CD14-positive monocyte (primary cell): ENCODE data around the gene F2. TPM values are rescaled to one million over a fixed set of nuclear protein-coding genes. Genes with fewer than 3 reads are reported as not detected.
"Not testable (repeated sequence)": the region's sequence is repeated elsewhere in the genome, so short reads cannot be mapped to it uniquely, and the experiment has no call there.

Source experiments
- DNase-seq, 3 donors: peaks; one replicate each; pipeline ENCODE4 v3.0.0-alpha.2; 2011 to 2022
- H2AFZ ChIP-seq: 2 replicates; pipeline ENCODE4 v1.6.0; 2012; ENCODE audit warnings: mild to moderate bottlenecking, low read depth, low read length, inconsistent platforms; ENCODE audit not compliant: insufficient read depth, poor library complexity, severe bottlenecking
- H3K27ac ChIP-seq, 2 donors: 1 replicate in 1 of 2; 2 replicates in 1 of 2; pipeline ENCODE4 v1.5.1; 2012 to 2013; ENCODE audit warnings: low read length in 2 of 2, control low read depth in 1 of 2, inconsistent platforms in 1 of 2, low read depth in 1 of 2, mild to moderate bottlenecking in 1 of 2
- H3K27me3 ChIP-seq, 2 donors: one replicate each; pipeline versions ENCODE4 v1.6.0 to v1.6.1; 2011 to 2013; ENCODE audit warnings: low read length in 2 of 2; ENCODE audit not compliant: control insufficient read depth in 2 of 2, insufficient read depth in 2 of 2
- H3K36me3 ChIP-seq, 2 donors: replicated peaks in 1 of 2; 1 replicate in 1 of 2; 2 replicates in 1 of 2; pipeline versions ENCODE4 v1.5.1 to v1.6.1; 2012 to 2013; ENCODE audit warnings: low read length in 2 of 2, control low read depth in 1 of 2, inconsistent platforms in 1 of 2, mild to moderate bottlenecking in 1 of 2; ENCODE audit not compliant: insufficient read depth in 2 of 2, control insufficient read depth in 1 of 2
- H3K4me1 ChIP-seq, 2 donors: 1 replicate in 1 of 2; 2 replicates in 1 of 2; pipeline versions ENCODE4 v1.5.1 to v1.6.1; 2012 to 2013; ENCODE audit warnings: low read length in 2 of 2, control low read depth in 1 of 2, inconsistent platforms in 1 of 2, mild to moderate bottlenecking in 1 of 2, moderate library complexity in 1 of 2; ENCODE audit not compliant: insufficient read depth in 2 of 2, control insufficient read depth in 1 of 2
- H3K4me2 ChIP-seq: replicated peaks from 2 replicates; pipeline ENCODE3; 2012; ENCODE audit warnings: low read length, moderate library complexity, mild to moderate bottlenecking; ENCODE audit not compliant: poor library complexity, severe bottlenecking; ENCODE audit errors: extremely low read depth
- H3K4me3 ChIP-seq, 3 experiments: fragments of 200-600 bp in 1 of 3; sonication (generic) in 1 of 3; replicated peaks in 1 of 3; 1 replicate in 2 of 3; 2 replicates in 1 of 3; pipeline ENCODE4 v1.5.1; 2011 to 2013; ENCODE audit warnings: low read length in 3 of 3, mild to moderate bottlenecking in 3 of 3, control low read depth in 2 of 3, low read depth in 2 of 3, inconsistent platforms in 1 of 3, moderate library complexity in 1 of 3
- H3K79me2 ChIP-seq: 2 replicates; pipeline ENCODE4 v1.6.0; 2012; ENCODE audit warnings: mild to moderate bottlenecking, control low read depth, inconsistent platforms, low read length, moderate library complexity; ENCODE audit not compliant: insufficient read depth
- H3K9ac ChIP-seq: 2 replicates; pipeline ENCODE4 v1.6.0; 2017; ENCODE audit warnings: low read length, mild to moderate bottlenecking; ENCODE audit not compliant: insufficient read depth, poor library complexity, severe bottlenecking
- H3K9me3 ChIP-seq, 2 donors: replicated peaks in 1 of 2; 1 replicate in 1 of 2; 2 replicates in 1 of 2; pipeline versions ENCODE4 v1.5.1 to v1.6.1; 2012 to 2013; ENCODE audit warnings: low read length in 2 of 2, control low read depth in 1 of 2; ENCODE audit not compliant: control insufficient read depth in 1 of 2, insufficient read depth in 1 of 2
- H4K20me1 ChIP-seq: 2 replicates; pipeline ENCODE4 v1.6.0; 2012; ENCODE audit warnings: mild to moderate bottlenecking, low read length, control low read depth, moderate library complexity; ENCODE audit not compliant: insufficient read depth
- H3K27ac Mint-ChIP-seq, 7 donors: one replicate each; pipeline ENCODE4 v1.8.0; 2020; ENCODE audit warnings: mild to moderate bottlenecking in 7 of 7, mixed read lengths in 7 of 7, moderate library complexity in 6 of 7, inconsistent platforms in 2 of 7
- H3K27me3 Mint-ChIP-seq, 3 donors: one replicate each; pipeline ENCODE4 v1.8.0; 2021 to 2022; ENCODE audit warnings: low read depth in 3 of 3, mild to moderate bottlenecking in 3 of 3, mixed read lengths in 3 of 3, moderate library complexity in 3 of 3, inconsistent platforms in 1 of 3
- H3K36me3 Mint-ChIP-seq, 2 donors: one replicate each; pipeline ENCODE4 v1.8.0; 2020; ENCODE audit warnings: mixed read lengths in 2 of 2, inconsistent platforms in 1 of 2, mild to moderate bottlenecking in 1 of 2
- H3K4me1 Mint-ChIP-seq: one replicate; pipeline ENCODE4 v1.8.0; 2020; ENCODE audit warnings: mild to moderate bottlenecking, mixed read lengths
- H3K4me3 Mint-ChIP-seq, 2 donors: one replicate each; pipeline ENCODE4 v1.8.0; 2020; ENCODE audit warnings: mild to moderate bottlenecking in 2 of 2, mixed read lengths in 2 of 2, moderate library complexity in 1 of 2
- H3K9me3 Mint-ChIP-seq, 7 donors: one replicate each; pipeline ENCODE4 v1.8.0; 2020 to 2022; ENCODE audit warnings: mixed read lengths in 7 of 7, mild to moderate bottlenecking in 6 of 7, moderate library complexity in 6 of 7, inconsistent platforms in 2 of 7
- CTCF ChIP-seq: fragments of 200-600 bp; IDR thresholded peaks from one replicate; pipeline ENCODE4 v1.8.0; 2022; ENCODE audit warnings: antibody characterized with exemption, mild to moderate bottlenecking
- WGBS: methylation state at CpG from one replicate; pipeline ENCODE4 v1.1.5; 2013; ENCODE audit warnings: missing lambda C conversion rate; ENCODE audit not compliant: insufficient coverage; 5-methylcytosine and 5-hydroxymethylcytosine counted together
- intact Hi-C, 2 donors: fragments of 100-400 bp; cut with micrococcal nuclease; formaldehyde crosslinking; loops; one replicate each; pipeline versions ENCODE4 v1.15.0 to v1.15.1; 2023
- polyA plus RNA-seq, 3 donors: library from polyadenylated mRNA; depleted of rRNA in 1 of 3; unstranded in 2 of 3; stranded (reverse) in 1 of 3; fragments of 300-500 nt in 2 of 3; fragments of >200 nt in 1 of 3; fragmentation: Illumina TruSeq in 2 of 3; gene quantifications; 1 replicate in 2 of 3; 2 replicates in 1 of 3; pipeline ENCODE4 v1.2.3, GENCODE V29; 2012 to 2021

The F2 gene
- polyA plus RNA-seq, 3 donors: not detected

DNA sequence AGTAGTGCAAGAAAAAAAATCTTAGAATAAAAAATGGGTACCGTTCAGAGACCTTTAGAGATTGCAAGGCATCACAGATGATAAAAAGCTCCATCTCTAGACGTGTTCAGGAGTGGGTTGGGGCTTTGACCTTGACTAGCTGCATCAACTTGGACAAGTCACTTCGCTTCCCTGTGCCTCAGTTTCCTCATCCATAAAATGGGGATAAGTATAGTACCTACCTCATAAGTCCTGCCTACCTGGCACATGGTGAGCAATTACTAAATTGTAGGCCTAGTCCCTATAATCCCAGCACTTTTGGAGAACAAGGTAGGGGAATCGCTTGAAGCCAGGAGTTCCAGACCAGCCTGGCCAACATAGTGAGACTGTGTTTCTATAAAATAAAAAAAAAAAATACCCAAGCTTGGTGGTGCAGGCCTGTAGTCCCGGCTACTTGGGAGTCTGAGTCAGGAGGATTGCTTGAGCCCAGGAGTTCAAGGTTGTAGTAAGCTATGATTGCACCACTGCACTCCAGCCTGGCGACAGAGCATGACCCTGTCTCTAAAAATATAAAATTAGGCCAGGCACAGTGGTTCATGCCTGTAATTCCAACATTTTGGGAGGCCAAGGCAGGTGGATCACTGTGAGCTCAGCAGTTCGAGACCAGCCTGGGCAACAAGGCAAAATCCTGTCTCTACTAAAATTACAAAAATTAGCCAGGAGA lies 6.0 kb upstream of the F2 start:
- no peak overlapping the region for H3K4me2 ChIP-seq
- no peak overlapping the region for H3K9ac ChIP-seq
- Mint-ChIP-seq H3K36me3 (peaks cover 4 to 13% of the 10 kb centered on the region in 2 donors), H3K27ac (no peak overlapping the region), H3K27me3 (no peaks in the 10 kb centered on the region), H3K4me1 (no peaks in the 10 kb centered on the region), H3K9me3 (peaks cover 0 to 3% (median 0%) of the 10 kb centered on the region in 7 donors), H3K4me3 (no peak overlapping the region)
- peaks cover 4 to 6% of the 10 kb centered on the region in 2 donors for H3K36me3 ChIP-seq
- TF ChIP-seq CTCF: no peak
- H4K20me1 ChIP-seq: no peaks in the 10 kb centered on the region
- intact Hi-C loops: no loop called here
- no peaks in the 10 kb centered on the region for H3K79me2 ChIP-seq
- WGBS: 93% methylated on average over 5 of the region's 7 CpGs
- no peaks in the 10 kb centered on the region for H3K4me1 ChIP-seq
- no peak for DNase-seq
- no peak overlapping the region for H3K27ac ChIP-seq
- no peaks in the 10 kb centered on the region for H3K27me3 ChIP-seq
- H3K4me3 ChIP-seq: no peak overlapping the region
- H2AFZ ChIP-seq: no peak overlapping the region
- H3K9me3 ChIP-seq: no peaks in the 10 kb centered on the region

DNA sequence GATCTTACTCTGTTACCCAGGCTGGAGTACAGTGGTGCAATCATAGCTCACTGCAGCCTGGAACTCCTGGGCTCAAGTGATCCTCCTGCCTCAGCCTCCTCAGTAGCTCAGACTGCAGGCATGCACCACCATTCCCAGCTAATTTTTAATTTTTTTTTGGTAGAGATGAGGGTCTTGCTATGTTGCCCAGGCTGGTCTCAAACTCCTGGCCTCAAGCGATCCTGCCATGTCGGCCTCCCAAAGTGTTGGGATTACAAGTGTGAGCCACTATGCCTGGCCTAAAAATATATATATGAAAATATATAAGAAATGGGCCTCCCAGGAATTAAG lies 1.2 kb upstream of the F2 start:
- H3K36me3 ChIP-seq, H3K4me3 ChIP-seq, H3K9me3 ChIP-seq, H2AFZ ChIP-seq, H3K27me3 ChIP-seq, H3K9me3 Mint-ChIP-seq, DNase-seq, H3K9ac ChIP-seq, H3K27me3 Mint-ChIP-seq, intact Hi-C loops, H3K4me1 Mint-ChIP-seq, H4K20me1 ChIP-seq, H3K4me1 ChIP-seq, H3K4me2 ChIP-seq, H3K36me3 Mint-ChIP-seq, H3K4me3 Mint-ChIP-seq, H3K27ac Mint-ChIP-seq, H3K27ac ChIP-seq, H3K79me2 ChIP-seq: not testable (repeated sequence)
- no CpG with 5 or more reads among the region's 2 CpGs for WGBS
